K562 (cell line): ENCODE measurements around the gene ANKS1B. TPM values are rescaled to one million over a fixed set of nuclear protein-coding genes. Genes with fewer than 3 reads are reported as not detected.

Experiments used
- ATAC-seq: fragments of 200-7000 bp; cut with Tn5 transposase; 3 replicates; pipeline ENCODE4 v1.9.1; 2020; ENCODE audit warnings: moderate library complexity
- BruUV-seq: library from RNA; stranded (reverse); fragments of 400-500 nt; replicated peaks from 2 replicates; lab custom pipeline; 2021; lab: Mats Ljungman, UMichigan
- CTCF ChIA-PET: fragments of 300-600 bp; formaldehyde crosslinking; extraction: SDS; loops from one replicate; lab custom pipeline; 2021; ENCODE audit warnings: low intra/inter-chr PET ratio; lab: Yijun Ruan, JAX
- POLR2A ChIA-PET: fragments of 300-600, 350-650 bp; sonication (Branson Sonifier 250); formaldehyde crosslinking; extraction: SDS; loops from one replicate; lab custom pipeline; 2021; ENCODE audit warnings: antibody characterized with exemption, inconsistent platforms; lab: Yijun Ruan, JAX
- DNase-seq, 4 experiments: peaks; one replicate each; pipeline versions ENCODE4 v3.0.0 to v3.0.0-alpha.2; 2011 to 2018; ENCODE audit warnings: low spot score in 3 of 4, mixed read lengths in 3 of 4; ENCODE audit errors: extremely low read depth in 1 of 4
- FAIRE-seq: peaks from 2 replicates; lab custom pipeline; 2011; peaks lifted over from hg19 to GRCh38; lab: Jason Lieb, UNC
- H2AFZ ChIP-seq: 2 replicates; pipeline ENCODE4 v1.6.0; 2011; ENCODE audit warnings: low read depth, low read length, control low read depth, inconsistent platforms
- H3K27ac ChIP-seq: fragments of 200-600 bp; 3 replicates; pipeline ENCODE4 v1.8.0; 2011; ENCODE audit warnings: low read depth, mild to moderate bottlenecking, control low read depth, inconsistent platforms, low read length, moderate library complexity, mixed read lengths; ENCODE audit errors: extremely low read depth
- H3K27me3 ChIP-seq, 2 experiments: fragments of 300-600 bp in 1 of 2; 2 replicates in 1 of 2; 3 replicates in 1 of 2; pipeline versions ENCODE4 v1.6.0 to v1.8.0; 2011; ENCODE audit warnings: inconsistent platforms in 2 of 2, low read length in 2 of 2, mild to moderate bottlenecking in 1 of 2, mixed read lengths in 1 of 2, moderate library complexity in 1 of 2; ENCODE audit not compliant: control insufficient read depth in 2 of 2, insufficient read depth in 2 of 2
- H3K36me3 ChIP-seq: fragments of 300-600 bp; 3 replicates; pipeline ENCODE4 v1.8.0; 2011; ENCODE audit warnings: mild to moderate bottlenecking, low read length, inconsistent platforms; ENCODE audit not compliant: control insufficient read depth, insufficient read depth
- H3K4me1 ChIP-seq, 2 experiments: fragments of 200-600 bp in 1 of 2; replicated peaks in 1 of 2; 2 replicates in 1 of 2; 3 replicates in 1 of 2; pipeline versions ENCODE4 v1.5.1 to v1.8.0; 2011; ENCODE audit warnings: inconsistent platforms in 2 of 2, low read length in 2 of 2, mild to moderate bottlenecking in 1 of 2, mixed read lengths in 1 of 2, moderate library complexity in 1 of 2; ENCODE audit not compliant: control insufficient read depth in 2 of 2, insufficient read depth in 2 of 2
- H3K4me2 ChIP-seq: 2 replicates; pipeline ENCODE4 v1.6.1; 2011; ENCODE audit warnings: low read length, control low read depth, inconsistent platforms, mixed read lengths; ENCODE audit not compliant: insufficient read depth
- H3K4me3 ChIP-seq: fragments of 200-600 bp; sonication (generic), shearing (Covaris generic); 2 replicates; pipeline ENCODE4 v1.5.1; 2016; ENCODE audit warnings: control low read depth, inconsistent platforms
- H3K79me2 ChIP-seq: fragments of 200-600 bp; 3 replicates; pipeline ENCODE4 v1.8.0; 2011; ENCODE audit warnings: low read length, inconsistent platforms; ENCODE audit not compliant: control insufficient read depth, insufficient read depth
- H3K9ac ChIP-seq, 2 experiments: 2 replicates each; pipeline versions ENCODE4 v1.6.0 to v1.6.1; 2011; ENCODE audit warnings: low read depth in 2 of 2, low read length in 2 of 2, control low read depth in 1 of 2, inconsistent platforms in 1 of 2, mild to moderate bottlenecking in 1 of 2, mixed read lengths in 1 of 2; ENCODE audit not compliant: insufficient read depth in 1 of 2
- H3K9me1 ChIP-seq: one replicate; pipeline ENCODE4 v1.6.0; 2011; ENCODE audit warnings: inconsistent platforms, mild to moderate bottlenecking, low read length, moderate library complexity; ENCODE audit not compliant: control insufficient read depth, insufficient read depth
- H3K9me3 ChIP-seq: replicated peaks from 2 replicates; pipeline ENCODE4 v1.5.1; 2011; ENCODE audit warnings: low read depth, low read length, inconsistent platforms; ENCODE audit not compliant: control insufficient read depth, insufficient read depth
- H4K20me1 ChIP-seq: replicated peaks from 2 replicates; pipeline ENCODE4 v1.6.1; 2011; ENCODE audit warnings: low read length, inconsistent platforms, mixed read lengths; ENCODE audit not compliant: control insufficient read depth, insufficient read depth
- BCL6 ChIP-seq: fragments of 250-450 bp; sonication (Bioruptor Pico); IDR thresholded peaks from 2 replicates; pipeline ENCODE4 v1.4.0; 2020
- FOXA3 ChIP-seq, 2 experiments: fragments of 450-650 bp in 1 of 2; sonication (generic) in 1 of 2; formaldehyde crosslinking; IDR thresholded peaks in 1 of 2; conservative IDR thresholded peaks in 1 of 2; 2 replicates each; pipeline versions ENCODE4 v1.4.0 to v1.8.0; 2020 to 2022; ENCODE audit warnings: mild to moderate bottlenecking in 2 of 2, missing genetic modification reagents in 1 of 2
- POLR2AphosphoS5 ChIP-seq: IDR thresholded peaks from 2 replicates; pipeline ENCODE4 v1.6.1; 2011; ENCODE audit warnings: mild to moderate bottlenecking, low read depth, low read length, moderate library complexity; ENCODE audit not compliant: control insufficient read depth, insufficient read depth
- ZFP30 ChIP-seq: fragments of 250-450 bp; sonication (Bioruptor Pico); IDR thresholded peaks from 2 replicates; pipeline ENCODE4 v1.8.0; 2022; ENCODE audit warnings: moderate library complexity, mild to moderate bottlenecking, inconsistent platforms, borderline replicate concordance
- ZNF408 ChIP-seq: fragments of 250-450 bp; sonication (Bioruptor Pico); IDR thresholded peaks from 2 replicates; pipeline ENCODE4 v1.4.0; 2020; ENCODE audit warnings: low read depth, mild to moderate bottlenecking, moderate library complexity
- in situ Hi-C: fragments of 300-500 bp; cut with MboI; formaldehyde crosslinking; loops from 4 replicates; pipeline ENCODE4 v1.15.0; 2018; ENCODE audit warnings: inconsistent platforms, mixed read lengths
- intact Hi-C: fragments of 100-400 bp; cut with micrococcal nuclease; formaldehyde crosslinking; loops from 2 replicates; pipeline ENCODE4 v1.14.2; 2022
- polyA plus RNA-seq, 8 experiments: library from polyadenylated mRNA; depleted of rRNA in 4 of 8; stranded (reverse) in 5 of 8; unstranded in 3 of 8; fragments of >200 nt; fragmentation: Nextera tagmentation in 2 of 8; fragmentation: Illumina TruSeq in 1 of 8; extraction: Ambion mirVana in 2 of 8; extraction: Trizol in 1 of 8; gene quantifications; 2 replicates each; pipeline versions ENCODE4 v1.2.1 to v1.2.3, GENCODE V29; 2011 to 2014; ENCODE audit warnings: inconsistent platforms in 1 of 8, missing spikeins in 1 of 8
- total RNA-seq, 7 experiments: library from RNA; depleted of rRNA in 6 of 7; stranded (reverse); fragments of >200 nt in 6 of 7; fragmentation: Illumina TruSeq in 2 of 7; extraction: Trizol in 2 of 7; gene quantifications; 2 replicates each; pipeline versions ENCODE4 v1.2.1 to v1.2.3, GENCODE V29; 2011 to 2021; ENCODE audit warnings: low replicate concordance in 1 of 7
- TF ChIP-seq, protein P1 (sequence below): fragments of 200-600 bp; sonication (generic); IDR thresholded peaks from one replicate; pipeline ENCODE4 v1.6.1; 2012; ENCODE audit warnings: mild to moderate bottlenecking, low read depth, low read length, inconsistent platforms

Gene ANKS1B
- total and polyA plus RNA-seq, 9 of the 15 experiments (the other 6 are each of a cell fraction or from before 2014, with no cell fraction given): 0.04 to 0.47 (median 0.28) TPM; not detected in 4

GRCh38 chr12:99847936-99848335 is 136.8 kb downstream of the ANKS1B start:
- TF ChIP-seq ZFP30 (no peak), BCL6 (CRISPR knock-in tag) (no peak), ZNF408 (CRISPR knock-in tag) (no peak), POLR2AphosphoS5 (no peak), FOXA3 (CRISPR knock-in tag; conservative IDR thresholded peaks at IDR 0.05 in 1 of 2, IDR thresholded peaks at IDR 0.05 in 1 of 2) (no peak)
- TF ChIP-seq, protein P1, sequence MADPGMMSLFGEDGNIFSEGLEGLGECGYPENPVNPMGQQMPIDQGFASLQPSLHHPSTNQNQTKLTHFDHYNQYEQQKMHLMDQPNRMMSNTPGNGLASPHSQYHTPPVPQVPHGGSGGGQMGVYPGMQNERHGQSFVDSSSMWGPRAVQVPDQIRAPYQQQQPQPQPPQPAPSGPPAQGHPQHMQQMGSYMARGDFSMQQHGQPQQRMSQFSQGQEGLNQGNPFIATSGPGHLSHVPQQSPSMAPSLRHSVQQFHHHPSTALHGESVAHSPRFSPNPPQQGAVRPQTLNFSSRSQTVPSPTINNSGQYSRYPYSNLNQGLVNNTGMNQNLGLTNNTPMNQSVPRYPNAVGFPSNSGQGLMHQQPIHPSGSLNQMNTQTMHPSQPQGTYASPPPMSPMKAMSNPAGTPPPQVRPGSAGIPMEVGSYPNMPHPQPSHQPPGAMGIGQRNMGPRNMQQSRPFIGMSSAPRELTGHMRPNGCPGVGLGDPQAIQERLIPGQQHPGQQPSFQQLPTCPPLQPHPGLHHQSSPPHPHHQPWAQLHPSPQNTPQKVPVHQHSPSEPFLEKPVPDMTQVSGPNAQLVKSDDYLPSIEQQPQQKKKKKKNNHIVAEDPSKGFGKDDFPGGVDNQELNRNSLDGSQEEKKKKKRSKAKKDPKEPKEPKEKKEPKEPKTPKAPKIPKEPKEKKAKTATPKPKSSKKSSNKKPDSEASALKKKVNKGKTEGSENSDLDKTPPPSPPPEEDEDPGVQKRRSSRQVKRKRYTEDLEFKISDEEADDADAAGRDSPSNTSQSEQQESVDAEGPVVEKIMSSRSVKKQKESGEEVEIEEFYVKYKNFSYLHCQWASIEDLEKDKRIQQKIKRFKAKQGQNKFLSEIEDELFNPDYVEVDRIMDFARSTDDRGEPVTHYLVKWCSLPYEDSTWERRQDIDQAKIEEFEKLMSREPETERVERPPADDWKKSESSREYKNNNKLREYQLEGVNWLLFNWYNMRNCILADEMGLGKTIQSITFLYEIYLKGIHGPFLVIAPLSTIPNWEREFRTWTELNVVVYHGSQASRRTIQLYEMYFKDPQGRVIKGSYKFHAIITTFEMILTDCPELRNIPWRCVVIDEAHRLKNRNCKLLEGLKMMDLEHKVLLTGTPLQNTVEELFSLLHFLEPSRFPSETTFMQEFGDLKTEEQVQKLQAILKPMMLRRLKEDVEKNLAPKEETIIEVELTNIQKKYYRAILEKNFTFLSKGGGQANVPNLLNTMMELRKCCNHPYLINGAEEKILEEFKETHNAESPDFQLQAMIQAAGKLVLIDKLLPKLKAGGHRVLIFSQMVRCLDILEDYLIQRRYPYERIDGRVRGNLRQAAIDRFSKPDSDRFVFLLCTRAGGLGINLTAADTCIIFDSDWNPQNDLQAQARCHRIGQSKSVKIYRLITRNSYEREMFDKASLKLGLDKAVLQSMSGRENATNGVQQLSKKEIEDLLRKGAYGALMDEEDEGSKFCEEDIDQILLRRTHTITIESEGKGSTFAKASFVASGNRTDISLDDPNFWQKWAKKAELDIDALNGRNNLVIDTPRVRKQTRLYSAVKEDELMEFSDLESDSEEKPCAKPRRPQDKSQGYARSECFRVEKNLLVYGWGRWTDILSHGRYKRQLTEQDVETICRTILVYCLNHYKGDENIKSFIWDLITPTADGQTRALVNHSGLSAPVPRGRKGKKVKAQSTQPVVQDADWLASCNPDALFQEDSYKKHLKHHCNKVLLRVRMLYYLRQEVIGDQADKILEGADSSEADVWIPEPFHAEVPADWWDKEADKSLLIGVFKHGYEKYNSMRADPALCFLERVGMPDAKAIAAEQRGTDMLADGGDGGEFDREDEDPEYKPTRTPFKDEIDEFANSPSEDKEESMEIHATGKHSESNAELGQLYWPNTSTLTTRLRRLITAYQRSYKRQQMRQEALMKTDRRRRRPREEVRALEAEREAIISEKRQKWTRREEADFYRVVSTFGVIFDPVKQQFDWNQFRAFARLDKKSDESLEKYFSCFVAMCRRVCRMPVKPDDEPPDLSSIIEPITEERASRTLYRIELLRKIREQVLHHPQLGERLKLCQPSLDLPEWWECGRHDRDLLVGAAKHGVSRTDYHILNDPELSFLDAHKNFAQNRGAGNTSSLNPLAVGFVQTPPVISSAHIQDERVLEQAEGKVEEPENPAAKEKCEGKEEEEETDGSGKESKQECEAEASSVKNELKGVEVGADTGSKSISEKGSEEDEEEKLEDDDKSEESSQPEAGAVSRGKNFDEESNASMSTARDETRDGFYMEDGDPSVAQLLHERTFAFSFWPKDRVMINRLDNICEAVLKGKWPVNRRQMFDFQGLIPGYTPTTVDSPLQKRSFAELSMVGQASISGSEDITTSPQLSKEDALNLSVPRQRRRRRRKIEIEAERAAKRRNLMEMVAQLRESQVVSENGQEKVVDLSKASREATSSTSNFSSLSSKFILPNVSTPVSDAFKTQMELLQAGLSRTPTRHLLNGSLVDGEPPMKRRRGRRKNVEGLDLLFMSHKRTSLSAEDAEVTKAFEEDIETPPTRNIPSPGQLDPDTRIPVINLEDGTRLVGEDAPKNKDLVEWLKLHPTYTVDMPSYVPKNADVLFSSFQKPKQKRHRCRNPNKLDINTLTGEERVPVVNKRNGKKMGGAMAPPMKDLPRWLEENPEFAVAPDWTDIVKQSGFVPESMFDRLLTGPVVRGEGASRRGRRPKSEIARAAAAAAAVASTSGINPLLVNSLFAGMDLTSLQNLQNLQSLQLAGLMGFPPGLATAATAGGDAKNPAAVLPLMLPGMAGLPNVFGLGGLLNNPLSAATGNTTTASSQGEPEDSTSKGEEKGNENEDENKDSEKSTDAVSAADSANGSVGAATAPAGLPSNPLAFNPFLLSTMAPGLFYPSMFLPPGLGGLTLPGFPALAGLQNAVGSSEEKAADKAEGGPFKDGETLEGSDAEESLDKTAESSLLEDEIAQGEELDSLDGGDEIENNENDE: no peak
- TF ChIP-seq, all 486 proteins: peak for 0
- no peaks in the 10 kb centered on the region for H3K9me3 ChIP-seq
- FAIRE-seq (no peak), ATAC-seq (no peak), DNase-seq (no peak)
- no peak overlapping the region for H3K4me3 ChIP-seq
- ChIA-PET POLR2A (no interaction called here), CTCF (no interaction called here)
- no peaks in the 10 kb centered on the region for H3K79me2 ChIP-seq
- H4K20me1 ChIP-seq: no peaks in the 10 kb centered on the region
- H2AFZ ChIP-seq: no peak overlapping the region
- no peak overlapping the region for H3K27ac ChIP-seq
- H3K4me2 ChIP-seq: no peak overlapping the region
- in situ Hi-C loops (no loop called here), intact Hi-C loops (no loop called here)
- no peak overlapping the region for H3K9ac ChIP-seq
- no peaks in the 10 kb centered on the region for H3K9me1 ChIP-seq
- no peaks in the 10 kb centered on the region for H3K36me3 ChIP-seq
- H3K27me3 ChIP-seq: no peaks in the 10 kb centered on the region
- H3K4me1 ChIP-seq: no peaks in the 10 kb centered on the region
- BruUV-seq: no TSS peak
